Measurements from ENCODE around the gene DGKI.

- TF ChIP-seq CTCF (IDR thresholded peaks at IDR 0.05; ENCODE audit: low read depth, low read length, missing input control) = no peak
- TF ChIP-seq EGR1 (IDR thresholded peaks at IDR 0.05; ENCODE audit: low read depth in 2 of 2) = no peak
- no peak for TF ChIP-seq RAD21 (IDR thresholded peaks at IDR 0.05)
- no peak for TF ChIP-seq JUND (IDR thresholded peaks at IDR 0.05)
- TF ChIP-seq REST (IDR thresholded peaks at IDR 0.05) = no peak
- no peak for TF ChIP-seq GABPA (IDR thresholded peaks at IDR 0.05 in 1 of 2, conservative IDR thresholded peaks at IDR 0.05 in 1 of 2)
- TF ChIP-seq TAF1 (conservative IDR thresholded peaks at IDR 0.05) = no peak
- no peak for TF ChIP-seq ATF3 (IDR thresholded peaks at IDR 0.05)
- TF ChIP-seq HNF4G (IDR thresholded peaks at IDR 0.05) = no peak
- TF ChIP-seq ZBTB33 (IDR thresholded peaks at IDR 0.05) = no peak
- no peak for TF ChIP-seq FOXA1 (IDR thresholded peaks at IDR 0.05)
Measured at GRCh38 chr7:137656850-137657232, 189.9 kb downstream of the DGKI start.
